H1 (cell line): ENCODE results near the gene TSPAN15. TPM values are rescaled to one million over a fixed set of nuclear protein-coding genes. Genes with fewer than 3 reads are reported as not detected.

Experiments
- CHD7 ChIP-seq: fragments of 300-600 bp; sonication (generic); IDR thresholded peaks from 2 replicates; pipeline ENCODE4 v1.7.1; 2012; ENCODE audit warnings: low read length, moderate library complexity, mild to moderate bottlenecking, inconsistent platforms; ENCODE audit not compliant: insufficient replicate concordance
- SAP30 ChIP-seq: fragments of 300-600 bp; sonication (generic); IDR thresholded peaks from 2 replicates; pipeline ENCODE4 v1.7.1; 2012; ENCODE audit warnings: low read length, moderate library complexity, mild to moderate bottlenecking, inconsistent platforms; ENCODE audit not compliant: insufficient read depth, insufficient replicate concordance
- USF2 ChIP-seq: IDR thresholded peaks from 2 replicates; pipeline ENCODE4 v1.6.1; 2011; ENCODE audit warnings: low read length, improper control_type of control experiment
- polyA plus RNA-seq, 7 experiments: library from polyadenylated mRNA; depleted of rRNA in 3 of 7; stranded (reverse) in 5 of 7; unstranded in 2 of 7; fragments of >200 nt in 5 of 7; fragments of 200-250 nt in 2 of 7; gene quantifications; 1 replicate in 5 of 7; 2 replicates in 1 of 7; 4 replicates in 1 of 7; pipeline versions ENCODE4 v1.2.1 to v1.2.3, GENCODE V29; 2011 to 2013; ENCODE audit warnings: missing spikeins in 2 of 7, mixed read lengths in 2 of 7
- total RNA-seq: library from RNA; stranded (reverse); fragmentation: NEBNext Ultra II Directional; extraction: Animal tissue kit (Norgen Biotek cat#: 25700); gene quantifications from 2 replicates; pipeline ENCODE4 v1.2.1, GENCODE V29; 2021

Gene TSPAN15
- total and polyA plus RNA-seq, 2 of the 8 experiments (the other 6 are each of a cell fraction or from before 2014, with no cell fraction given) = 9.7 to 20.0 TPM

GRCh38 chr10:69472544-69472943 lies 21.3 kb downstream of the TSPAN15 start (continued):
- TF ChIP-seq CHD7 = no peak
- TF ChIP-seq SAP30 = no peak
- no peak for TF ChIP-seq USF2
